Measurements from ENCODE around the gene STX1A. TPM values are rescaled to one million over a fixed set of nuclear protein-coding genes. Genes with fewer than 3 reads are reported as not detected.

Gene STX1A
- total and polyA plus RNA-seq, 12 donors: 0.88 to 3.4 (median 2.1) TPM

DNA sequence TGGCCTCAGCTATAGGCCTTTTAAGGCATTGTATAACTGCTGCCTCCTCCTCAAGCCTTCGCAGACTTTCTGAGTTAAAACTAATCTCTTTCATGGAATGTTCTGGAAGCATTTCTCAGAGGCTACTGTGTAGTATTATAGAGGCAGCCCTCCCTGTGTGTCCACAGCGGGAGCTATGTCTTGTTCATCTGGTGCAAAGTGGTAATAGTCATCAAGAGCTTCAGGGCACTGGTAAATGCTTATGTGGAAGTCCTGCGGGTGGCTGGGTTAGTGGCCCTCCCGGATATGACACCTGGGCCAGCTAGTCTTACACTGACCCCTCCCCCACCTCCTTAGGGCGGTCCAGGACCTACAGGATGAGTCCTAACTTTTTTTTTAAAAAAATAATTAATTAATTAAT lies 21.3 kb upstream of the STX1A start:
- 71 to 78% methylated on average over 5 of the region's 5 CpGs for WGBS, 2 donors
- H3K4me3 ChIP-seq: no peak overlapping the region
- no peaks in the 10 kb centered on the region for H3K27me3 ChIP-seq
- DNase-seq (no peak), ATAC-seq (no peak)
- no peaks in the 10 kb centered on the region for H3K9me3 ChIP-seq
- no peak overlapping the region for H3K27ac ChIP-seq
- TF ChIP-seq, protein P1, sequence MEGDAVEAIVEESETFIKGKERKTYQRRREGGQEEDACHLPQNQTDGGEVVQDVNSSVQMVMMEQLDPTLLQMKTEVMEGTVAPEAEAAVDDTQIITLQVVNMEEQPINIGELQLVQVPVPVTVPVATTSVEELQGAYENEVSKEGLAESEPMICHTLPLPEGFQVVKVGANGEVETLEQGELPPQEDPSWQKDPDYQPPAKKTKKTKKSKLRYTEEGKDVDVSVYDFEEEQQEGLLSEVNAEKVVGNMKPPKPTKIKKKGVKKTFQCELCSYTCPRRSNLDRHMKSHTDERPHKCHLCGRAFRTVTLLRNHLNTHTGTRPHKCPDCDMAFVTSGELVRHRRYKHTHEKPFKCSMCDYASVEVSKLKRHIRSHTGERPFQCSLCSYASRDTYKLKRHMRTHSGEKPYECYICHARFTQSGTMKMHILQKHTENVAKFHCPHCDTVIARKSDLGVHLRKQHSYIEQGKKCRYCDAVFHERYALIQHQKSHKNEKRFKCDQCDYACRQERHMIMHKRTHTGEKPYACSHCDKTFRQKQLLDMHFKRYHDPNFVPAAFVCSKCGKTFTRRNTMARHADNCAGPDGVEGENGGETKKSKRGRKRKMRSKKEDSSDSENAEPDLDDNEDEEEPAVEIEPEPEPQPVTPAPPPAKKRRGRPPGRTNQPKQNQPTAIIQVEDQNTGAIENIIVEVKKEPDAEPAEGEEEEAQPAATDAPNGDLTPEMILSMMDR (IDR thresholded peaks at IDR 0.05): no peak
- intact Hi-C loops (cut with DNase I): loop anchor here in 1 of 10 donors (10.0 kb wide), 1 partner anchor 114 kb away; no protein-coding TSS in a partner anchor
- H3K36me3 ChIP-seq: peaks cover 0 to 19% (median 0%) of the 10 kb centered on the region in 9 donors
- H3K4me1 ChIP-seq: peaks cover 6 to 29% (median 16%) of the 10 kb centered on the region in 9 donors

DNA sequence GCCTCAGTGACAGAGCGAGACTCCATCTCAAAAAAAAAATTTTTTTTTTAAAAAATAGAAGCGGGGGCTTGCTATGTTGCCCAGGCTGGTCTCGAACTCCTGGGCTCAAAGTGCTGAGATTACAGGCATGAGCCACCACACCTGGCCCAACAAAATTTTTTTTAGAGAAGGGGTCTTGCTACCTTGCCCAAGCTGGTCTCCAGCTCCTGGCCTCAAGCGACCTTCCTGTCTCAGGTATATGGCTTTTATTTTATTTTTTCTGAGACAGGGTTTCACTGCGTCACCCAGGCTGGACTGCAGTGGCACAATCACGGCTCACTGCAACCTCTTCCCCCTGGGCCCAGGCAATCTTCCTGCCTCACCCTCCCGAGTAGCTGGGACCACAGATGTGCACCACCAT lies 20.7 kb upstream of the STX1A start:
- intact Hi-C loops (cut with DNase I): loop anchor here in 1 of 10 donors (10.0 kb wide), 1 partner anchor 115 kb away; no protein-coding TSS in a partner anchor
- no peak overlapping the region for H3K4me3 ChIP-seq
- no peaks in the 10 kb centered on the region for H3K27me3 ChIP-seq
- no peaks in the 10 kb centered on the region for H3K9me3 ChIP-seq
- WGBS, 2 donors: 86 to 88% methylated on average over 7 of the region's 7 CpGs
- TF ChIP-seq, protein P1 (IDR thresholded peaks at IDR 0.05): no peak
- peaks cover 6 to 29% (median 16%) of the 10 kb centered on the region in 9 donors for H3K4me1 ChIP-seq
- DNase-seq (no peak), ATAC-seq (no peak)
- H3K27ac ChIP-seq: no peak overlapping the region
- H3K36me3 ChIP-seq: peaks cover 0 to 23% (median 0%) of the 10 kb centered on the region in 9 donors

DNA sequence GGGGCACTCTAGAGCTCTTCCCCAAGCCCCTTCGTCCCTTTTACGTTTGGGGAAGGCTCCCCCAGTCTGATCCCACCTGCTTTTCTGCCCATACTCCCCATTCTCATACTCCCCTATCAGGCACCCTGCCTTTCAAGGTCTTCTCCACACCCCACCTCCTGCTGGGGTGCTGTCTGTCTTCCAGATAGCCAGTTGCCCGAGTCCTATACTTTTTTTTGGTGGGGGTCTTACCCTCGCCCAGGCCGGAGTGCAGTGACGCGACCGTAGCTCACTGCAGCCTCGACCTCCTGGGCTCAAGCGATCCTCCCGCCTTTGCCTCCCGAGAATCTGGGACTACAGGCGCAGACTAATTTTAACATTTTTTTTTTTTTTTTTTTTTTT lies 19.9 kb upstream of the STX1A start:
- peak overlapping the region in 9 of 10 donors; percentile 64 to 89 (median 85) for H3K27ac ChIP-seq
- DNase-seq (no peak), ATAC-seq (no peak)
- TF ChIP-seq, protein P1 (IDR thresholded peaks at IDR 0.05): no peak
- intact Hi-C loops (cut with DNase I): loop anchor here in 5 of 10 donors (10.0 kb wide), 3 partner anchors 55 to 115 kb away; partner anchors contain the start of genes BUD23 (in 1 of the 5), DNAJC30 (in 1 of the 5) and METTL27 (in 1 of the 5)
- 48 to 53% methylated on average over 13 of the region's 13 CpGs for WGBS, 2 donors
- H3K36me3 ChIP-seq: peaks cover 0 to 24% (median 0%) of the 10 kb centered on the region in 9 donors
- no peaks in the 10 kb centered on the region for H3K9me3 ChIP-seq
- no peaks in the 10 kb centered on the region for H3K27me3 ChIP-seq
- peaks cover 6 to 29% (median 19%) of the 10 kb centered on the region in 9 donors for H3K4me1 ChIP-seq
- peak overlapping the region; percentile 76 to 95 (median 89) for H3K4me3 ChIP-seq

DNA sequence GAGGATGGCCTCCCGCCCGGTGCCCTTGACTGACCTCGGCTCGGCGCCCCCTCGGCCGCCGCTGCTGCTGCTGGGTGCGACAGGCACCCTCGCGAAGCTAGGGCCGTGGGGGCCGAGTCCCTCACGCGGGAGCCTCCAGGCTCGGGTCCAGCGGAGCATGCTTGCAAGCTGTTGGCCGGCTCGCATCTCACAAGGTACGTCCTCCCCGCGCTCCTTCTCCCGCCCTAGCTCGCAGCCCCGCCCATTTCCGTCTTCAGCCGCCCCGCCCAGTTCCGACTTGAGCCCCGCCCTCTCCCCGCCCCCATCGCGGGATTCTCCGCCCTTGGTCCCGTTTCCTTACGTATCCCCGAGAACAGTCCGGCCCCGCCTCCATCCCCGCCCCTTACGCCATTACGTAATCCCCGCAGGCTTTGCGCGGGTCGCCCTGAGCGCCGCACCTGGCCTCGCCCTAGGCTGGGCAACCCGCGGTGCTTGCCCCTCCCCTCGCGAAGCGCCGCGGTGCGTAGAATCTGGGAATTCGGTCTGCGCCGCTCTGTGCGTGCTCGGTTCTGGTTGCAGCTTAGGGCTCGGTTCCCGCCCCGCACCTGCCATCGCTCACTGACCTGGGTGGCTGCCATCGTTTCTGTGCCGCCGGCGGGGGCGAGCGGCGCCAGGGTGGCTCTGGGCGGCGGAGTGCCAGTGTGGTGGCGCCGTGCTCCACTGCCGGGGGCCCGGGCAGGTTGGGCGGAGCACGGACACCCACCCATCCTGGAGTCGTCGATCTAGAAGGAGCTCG lies 19.3 kb upstream of the STX1A start, which contains the start of gene ABHD11:
TSS of gene ABHD11 (minus strand) at position 191 of the 775 bp plus-strand sequence. CDS start at position 159, 32 bp downstream.
- Histone ChIP-seq H3K4me1 (peaks cover 6 to 29% (median 19%) of the 10 kb centered on the region in 9 donors), H3K27me3 (no peaks in the 10 kb centered on the region), H3K36me3 (peaks cover 0 to 24% (median 0%) of the 10 kb centered on the region in 9 donors), H3K27ac (peak within 1 kb of the TSS; percentile 14 to 89 (median 86)), H3K9me3 (no peaks in the 10 kb centered on the region), H3K4me3 (peak within 1 kb of the TSS; percentile 76 to 95 (median 89))
- TF ChIP-seq, protein P1 (IDR thresholded peaks at IDR 0.05): no peak
- WGBS, 2 donors: 0 to 1% methylated on average over 77 to 84 of the region's 84 CpGs
- DNase-seq (peak; percentile 97 to 99), ATAC-seq (peak; percentile 92 to 98 (median 96))
- intact Hi-C loops (cut with DNase I): loop anchor here in 5 of 10 donors (10.0 kb wide), 3 partner anchors 54 to 116 kb away; partner anchors contain the start of genes BUD23 (in 1 of the 5), DNAJC30 (in 1 of the 5) and METTL27 (in 1 of the 5)
